ENCODE results near the gene ISYNA1.

The ISYNA1 gene

DNA sequence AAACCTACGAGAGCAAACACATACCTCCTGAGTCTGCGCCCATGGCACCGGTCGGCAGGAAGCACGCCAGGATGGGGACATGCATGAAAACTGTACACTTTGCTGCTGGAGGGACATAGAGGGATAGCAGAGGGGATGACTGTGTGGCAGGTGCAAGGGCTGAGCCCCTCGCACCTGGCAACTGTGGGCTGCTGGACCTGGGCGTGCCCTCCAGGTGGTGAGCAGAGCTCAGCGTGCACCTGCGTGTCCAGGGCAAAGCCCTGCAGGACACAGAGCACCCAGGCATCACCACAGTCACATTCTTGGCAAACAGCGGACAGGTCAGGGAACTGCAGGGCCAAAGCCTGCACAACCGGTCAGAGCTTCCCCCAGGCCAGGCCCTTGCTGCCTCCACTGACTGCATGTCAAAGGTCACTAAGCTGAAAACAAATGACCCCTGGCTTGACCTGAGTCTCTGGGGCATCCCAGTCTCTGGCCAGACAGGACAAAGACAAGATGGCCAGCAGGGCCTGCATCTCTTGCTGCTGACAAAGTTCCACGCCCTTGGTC is 9.0 kb upstream of the ISYNA1 start:
- H3K9ac ChIP-seq (ENCODE audit: low read depth, low read length, poor library complexity, severe bottlenecking), result no peak overlapping the region

DNA sequence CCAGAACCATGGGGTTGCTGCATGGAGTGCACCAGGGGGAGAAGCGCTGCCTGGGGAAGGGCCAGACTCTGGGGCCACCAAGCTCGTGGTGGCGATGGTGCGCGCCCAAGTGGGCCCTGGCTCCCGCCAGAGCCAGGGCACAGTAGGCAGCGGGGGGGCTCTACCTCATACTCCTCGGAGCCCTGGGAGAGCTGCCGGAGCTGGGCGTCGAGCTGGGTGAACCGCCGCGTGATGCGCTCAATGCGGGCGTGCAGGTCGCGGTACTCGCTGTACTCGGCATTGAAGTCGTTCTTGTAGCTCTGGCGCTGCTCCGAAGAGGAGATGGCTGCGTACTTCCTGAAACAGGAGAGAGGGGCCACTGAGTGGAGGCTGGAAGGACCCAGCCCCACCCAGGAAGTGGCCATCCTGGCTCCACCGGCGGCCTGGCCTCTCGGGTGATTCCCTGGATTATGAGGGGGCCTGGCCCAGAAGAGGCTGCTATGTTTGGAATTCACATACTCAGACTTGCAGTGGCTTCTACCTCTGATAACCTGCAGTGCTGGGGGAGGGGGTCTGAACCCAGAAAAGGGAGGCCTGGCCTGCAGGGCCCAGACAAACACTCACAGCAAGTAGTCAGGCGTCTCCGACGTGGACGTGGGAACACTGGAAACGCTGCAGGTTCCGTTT is 8.3 kb upstream of the ISYNA1 start:
- Histone ChIP-seq H3K27me3 (ENCODE audit: insufficient read depth, low read length, poor library complexity, severe bottlenecking) (no peaks in the 10 kb centered on the region), H4K20me1 (ENCODE audit: insufficient read depth, low read length, poor library complexity, severe bottlenecking) (no peaks in the 10 kb centered on the region), H3K4me1 (ENCODE audit: insufficient read depth, low read length, poor library complexity, severe bottlenecking) (no peaks in the 10 kb centered on the region), H2AFZ (ENCODE audit: low read length) (no peak overlapping the region), H3F3A (ENCODE audit: low read depth) (no peaks in the 10 kb centered on the region), H3K9me2 (replicated peaks; ENCODE audit: low read depth, low read length) (no peaks in the 10 kb centered on the region), H3K9ac (ENCODE audit: low read depth, low read length, poor library complexity, severe bottlenecking) (no peak overlapping the region), H3K36me3 (ENCODE audit: insufficient read depth, low read length) (peaks cover 55% of the 10 kb centered on the region; the same call in 1 of the 2 replicates), H3K9me3 (ENCODE audit: insufficient read depth, low read depth, low read length) (no peaks in the 10 kb centered on the region), H3K4me2 (ENCODE audit: low read depth, low read length, poor library complexity, severe bottlenecking) (no peak overlapping the region), H3K4me3 (ENCODE audit: low read length, poor library complexity, severe bottlenecking) (no peak overlapping the region), H3K79me2 (ENCODE audit: insufficient read depth, low read length) (no peaks in the 10 kb centered on the region)
- TF ChIP-seq, protein P1, sequence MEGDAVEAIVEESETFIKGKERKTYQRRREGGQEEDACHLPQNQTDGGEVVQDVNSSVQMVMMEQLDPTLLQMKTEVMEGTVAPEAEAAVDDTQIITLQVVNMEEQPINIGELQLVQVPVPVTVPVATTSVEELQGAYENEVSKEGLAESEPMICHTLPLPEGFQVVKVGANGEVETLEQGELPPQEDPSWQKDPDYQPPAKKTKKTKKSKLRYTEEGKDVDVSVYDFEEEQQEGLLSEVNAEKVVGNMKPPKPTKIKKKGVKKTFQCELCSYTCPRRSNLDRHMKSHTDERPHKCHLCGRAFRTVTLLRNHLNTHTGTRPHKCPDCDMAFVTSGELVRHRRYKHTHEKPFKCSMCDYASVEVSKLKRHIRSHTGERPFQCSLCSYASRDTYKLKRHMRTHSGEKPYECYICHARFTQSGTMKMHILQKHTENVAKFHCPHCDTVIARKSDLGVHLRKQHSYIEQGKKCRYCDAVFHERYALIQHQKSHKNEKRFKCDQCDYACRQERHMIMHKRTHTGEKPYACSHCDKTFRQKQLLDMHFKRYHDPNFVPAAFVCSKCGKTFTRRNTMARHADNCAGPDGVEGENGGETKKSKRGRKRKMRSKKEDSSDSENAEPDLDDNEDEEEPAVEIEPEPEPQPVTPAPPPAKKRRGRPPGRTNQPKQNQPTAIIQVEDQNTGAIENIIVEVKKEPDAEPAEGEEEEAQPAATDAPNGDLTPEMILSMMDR (conservative IDR thresholded peaks at IDR 0.05; ENCODE audit: low read length), result no peak
- no peak for TF ChIP-seq EZH2phosphoT487 (IDR thresholded peaks at IDR 0.05; ENCODE audit: borderline replicate concordance)

More for the DNA sequence above, 9.0 kb upstream of the ISYNA1 start:
- no peaks in the 10 kb centered on the region for H4K20me1 ChIP-seq (ENCODE audit: insufficient read depth, low read length, poor library complexity, severe bottlenecking)
- H3K4me2 ChIP-seq (ENCODE audit: low read depth, low read length, poor library complexity, severe bottlenecking), result no peak overlapping the region
- H3K9me2 ChIP-seq (replicated peaks; ENCODE audit: low read depth, low read length), result no peaks in the 10 kb centered on the region
- H3K9me3 ChIP-seq (ENCODE audit: insufficient read depth, low read depth, low read length), result no peaks in the 10 kb centered on the region
- no peak overlapping the region for H3K4me3 ChIP-seq (ENCODE audit: low read length, poor library complexity, severe bottlenecking)
- peaks cover 55% of the 10 kb centered on the region; the same call in 1 of the 2 replicates for H3K36me3 ChIP-seq (ENCODE audit: insufficient read depth, low read length)
- no peaks in the 10 kb centered on the region for H3K27me3 ChIP-seq (ENCODE audit: insufficient read depth, low read length, poor library complexity, severe bottlenecking)
- TF ChIP-seq EZH2phosphoT487 (IDR thresholded peaks at IDR 0.05; ENCODE audit: borderline replicate concordance), result no peak
- TF ChIP-seq, protein P1 (conservative IDR thresholded peaks at IDR 0.05; ENCODE audit: low read length), result no peak
- H3F3A ChIP-seq (ENCODE audit: low read depth), result no peaks in the 10 kb centered on the region
- no peak overlapping the region for H2AFZ ChIP-seq (ENCODE audit: low read length)
- H3K79me2 ChIP-seq (ENCODE audit: insufficient read depth, low read length), result no peaks in the 10 kb centered on the region
- no peaks in the 10 kb centered on the region for H3K4me1 ChIP-seq (ENCODE audit: insufficient read depth, low read length, poor library complexity, severe bottlenecking)

DNA sequence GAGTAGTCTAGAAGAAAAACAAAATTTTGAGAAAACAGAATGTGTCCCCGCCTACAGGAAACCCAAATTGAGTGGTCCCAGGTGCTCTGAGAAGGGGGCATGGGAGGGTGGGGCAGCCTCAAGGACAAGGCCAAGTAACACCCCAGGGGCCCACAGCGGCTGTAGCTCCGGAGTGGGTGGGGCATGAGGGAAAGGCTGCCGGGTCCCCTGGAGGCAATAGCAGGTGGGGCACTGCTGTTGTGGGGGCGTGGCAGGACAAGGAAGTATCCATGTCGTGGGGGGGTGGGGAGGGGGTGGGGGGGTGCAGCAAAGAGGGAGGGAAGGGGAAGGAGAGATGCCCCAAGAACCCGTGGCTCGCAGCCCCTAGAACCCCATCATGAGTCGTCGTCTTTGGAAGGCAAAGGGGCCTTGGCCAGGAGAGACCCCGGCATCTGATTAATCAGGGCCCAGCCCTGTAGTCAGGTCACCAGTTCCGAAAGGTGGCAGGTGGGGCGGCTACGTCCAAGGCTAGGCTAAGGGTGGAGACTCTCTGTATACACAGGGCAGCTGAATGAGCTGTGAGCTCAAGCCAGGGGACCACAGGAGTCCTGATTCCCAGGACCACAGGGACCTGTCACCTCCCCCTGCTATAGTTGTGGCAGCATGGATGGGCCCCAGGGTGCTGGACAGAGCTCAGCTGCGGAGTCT is 7.5 kb upstream of the ISYNA1 start:
- Histone ChIP-seq H3K9me3 (ENCODE audit: insufficient read depth, low read depth, low read length) (no peaks in the 10 kb centered on the region), H3K36me3 (ENCODE audit: insufficient read depth, low read length) (peaks cover 52% of the 10 kb centered on the region; the same call in 1 of the 2 replicates), H4K20me1 (ENCODE audit: insufficient read depth, low read length, poor library complexity, severe bottlenecking) (no peaks in the 10 kb centered on the region), H3K79me2 (ENCODE audit: insufficient read depth, low read length) (no peaks in the 10 kb centered on the region), H3K27me3 (ENCODE audit: insufficient read depth, low read length, poor library complexity, severe bottlenecking) (no peaks in the 10 kb centered on the region), H3F3A (ENCODE audit: low read depth) (no peaks in the 10 kb centered on the region), H3K9me2 (replicated peaks; ENCODE audit: low read depth, low read length) (no peaks in the 10 kb centered on the region), H3K9ac (ENCODE audit: low read depth, low read length, poor library complexity, severe bottlenecking) (no peak overlapping the region), H3K4me2 (ENCODE audit: low read depth, low read length, poor library complexity, severe bottlenecking) (no peak overlapping the region), H2AFZ (ENCODE audit: low read length) (no peak overlapping the region), H3K4me3 (ENCODE audit: low read length, poor library complexity, severe bottlenecking) (no peak overlapping the region), H3K4me1 (ENCODE audit: insufficient read depth, low read length, poor library complexity, severe bottlenecking) (no peaks in the 10 kb centered on the region)
- TF ChIP-seq EZH2phosphoT487 (IDR thresholded peaks at IDR 0.05; ENCODE audit: borderline replicate concordance), result no peak
- TF ChIP-seq, protein P1 (conservative IDR thresholded peaks at IDR 0.05; ENCODE audit: low read length), result no peak

Data from Loucy (cell line).